PC-9 (cell line): ENCODE data around the gene PTPRG.

Experiments used
- CTCF ChIP-seq: fragments of 200-600 bp; sonication (generic); conservative IDR thresholded peaks from 2 replicates; pipeline ENCODE4 v1.6.1; 2017; ENCODE audit warnings: mixed run types, antibody characterized with exemption, mild to moderate bottlenecking, moderate library complexity
- EZH2 ChIP-seq: fragments of 200-600 bp; sonication (generic); IDR thresholded peaks from 2 replicates; pipeline ENCODE4 v1.8.0; 2017; ENCODE audit warnings: antibody characterized with exemption, low read depth

- TF ChIP-seq CTCF = no peak
- no peak for TF ChIP-seq EZH2
Measured at GRCh38 chr3:61846488-61846887, 285.1 kb downstream of the PTPRG start.
